Esophagus muscularis mucosa (tissue), 3 donors: Measurements from ENCODE around the gene PFKFB3.

Experiments used
- POLR2A ChIP-seq: fragments of 450-650 bp; IDR thresholded peaks from one replicate; pipeline ENCODE4 v1.6.1; 2017; ENCODE audit warnings: antibody characterized with exemption, moderate library complexity, mild to moderate bottlenecking, low read depth
- POLR2AphosphoS5 ChIP-seq, 2 donors: sonication (generic); formaldehyde crosslinking; IDR thresholded peaks; one replicate each; pipeline ENCODE4 v1.6.1; 2017; ENCODE audit warnings: antibody characterized with exemption in 2 of 2
- TF ChIP-seq, protein P1 (sequence below), 3 experiments: fragments of 200-600 bp in 2 of 3; fragments of 450-650 bp in 1 of 3; sonication (generic) in 2 of 3; IDR thresholded peaks; one replicate each; pipeline ENCODE4 v1.5.1; 2017 to 2019; ENCODE audit warnings: antibody characterized with exemption in 3 of 3, mild to moderate bottlenecking in 2 of 3, moderate library complexity in 1 of 3

DNA sequence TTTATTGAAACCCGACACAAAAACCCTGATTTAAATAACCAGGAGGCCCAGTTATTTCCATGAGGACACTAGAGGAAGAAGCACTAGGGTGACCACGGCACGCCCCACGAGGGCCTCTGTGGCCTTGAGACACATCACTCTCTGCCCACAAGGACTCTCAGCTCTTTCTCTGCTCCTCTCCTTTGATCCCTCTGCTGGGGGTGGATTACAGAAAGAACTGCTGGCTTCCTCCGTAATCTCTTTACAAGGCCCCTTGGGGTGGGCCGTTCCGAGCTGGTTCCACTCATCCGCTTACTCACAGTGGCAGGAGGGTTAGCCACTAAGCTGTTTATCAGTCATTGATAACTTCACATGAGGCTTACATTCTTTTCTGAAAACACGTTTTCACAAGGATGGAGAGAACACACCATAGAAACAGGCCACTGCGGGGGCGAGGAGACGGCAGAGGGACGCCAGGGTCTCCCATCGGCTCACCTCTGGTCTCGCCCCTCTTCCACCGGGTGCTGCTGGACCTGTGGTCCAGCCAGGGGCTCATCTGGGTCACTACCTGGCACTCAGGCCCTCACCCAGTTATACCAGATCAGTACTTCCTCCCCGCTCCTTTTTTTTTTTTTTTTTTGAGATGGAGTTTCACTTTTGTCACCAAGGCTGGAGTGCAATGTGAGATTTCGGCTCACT is 17.6 kb upstream of the PFKFB3 start:
- TF ChIP-seq, protein P1, sequence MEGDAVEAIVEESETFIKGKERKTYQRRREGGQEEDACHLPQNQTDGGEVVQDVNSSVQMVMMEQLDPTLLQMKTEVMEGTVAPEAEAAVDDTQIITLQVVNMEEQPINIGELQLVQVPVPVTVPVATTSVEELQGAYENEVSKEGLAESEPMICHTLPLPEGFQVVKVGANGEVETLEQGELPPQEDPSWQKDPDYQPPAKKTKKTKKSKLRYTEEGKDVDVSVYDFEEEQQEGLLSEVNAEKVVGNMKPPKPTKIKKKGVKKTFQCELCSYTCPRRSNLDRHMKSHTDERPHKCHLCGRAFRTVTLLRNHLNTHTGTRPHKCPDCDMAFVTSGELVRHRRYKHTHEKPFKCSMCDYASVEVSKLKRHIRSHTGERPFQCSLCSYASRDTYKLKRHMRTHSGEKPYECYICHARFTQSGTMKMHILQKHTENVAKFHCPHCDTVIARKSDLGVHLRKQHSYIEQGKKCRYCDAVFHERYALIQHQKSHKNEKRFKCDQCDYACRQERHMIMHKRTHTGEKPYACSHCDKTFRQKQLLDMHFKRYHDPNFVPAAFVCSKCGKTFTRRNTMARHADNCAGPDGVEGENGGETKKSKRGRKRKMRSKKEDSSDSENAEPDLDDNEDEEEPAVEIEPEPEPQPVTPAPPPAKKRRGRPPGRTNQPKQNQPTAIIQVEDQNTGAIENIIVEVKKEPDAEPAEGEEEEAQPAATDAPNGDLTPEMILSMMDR (IDR thresholded peaks at IDR 0.05): no peak
- TF ChIP-seq POLR2AphosphoS5 (IDR thresholded peaks at IDR 0.05) (no peak), POLR2A (no peak)
